Right kidney (tissue), 1 donor: ENCODE measurements around the gene SLC13A4.
A peak's percentile ranks its signal among the peaks of the same experiment; 100 is the strongest.
"Not testable (repeated sequence)": the region's sequence is repeated elsewhere in the genome, so short reads cannot be mapped to it uniquely, and the experiment has no call there.

Experiments
- DNase-seq: peaks from one replicate; pipeline ENCODE4 v3.0.0-alpha.2; 2016

The SLC13A4 gene

DNA sequence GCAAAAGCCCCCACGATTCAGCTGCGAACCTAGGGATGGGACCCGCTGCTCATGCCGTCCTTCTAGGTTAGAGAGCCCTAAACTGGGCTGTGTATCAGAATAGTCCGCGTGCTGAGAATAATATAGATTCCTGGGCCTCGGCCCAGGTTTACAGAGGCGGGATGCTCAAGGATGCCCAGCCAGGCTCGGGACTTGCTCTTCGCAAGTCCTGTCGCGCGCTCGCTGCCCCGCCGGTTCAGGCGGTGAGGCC, 65.9 kb downstream of the SLC13A4 start:
- no peak for DNase-seq

DNA sequence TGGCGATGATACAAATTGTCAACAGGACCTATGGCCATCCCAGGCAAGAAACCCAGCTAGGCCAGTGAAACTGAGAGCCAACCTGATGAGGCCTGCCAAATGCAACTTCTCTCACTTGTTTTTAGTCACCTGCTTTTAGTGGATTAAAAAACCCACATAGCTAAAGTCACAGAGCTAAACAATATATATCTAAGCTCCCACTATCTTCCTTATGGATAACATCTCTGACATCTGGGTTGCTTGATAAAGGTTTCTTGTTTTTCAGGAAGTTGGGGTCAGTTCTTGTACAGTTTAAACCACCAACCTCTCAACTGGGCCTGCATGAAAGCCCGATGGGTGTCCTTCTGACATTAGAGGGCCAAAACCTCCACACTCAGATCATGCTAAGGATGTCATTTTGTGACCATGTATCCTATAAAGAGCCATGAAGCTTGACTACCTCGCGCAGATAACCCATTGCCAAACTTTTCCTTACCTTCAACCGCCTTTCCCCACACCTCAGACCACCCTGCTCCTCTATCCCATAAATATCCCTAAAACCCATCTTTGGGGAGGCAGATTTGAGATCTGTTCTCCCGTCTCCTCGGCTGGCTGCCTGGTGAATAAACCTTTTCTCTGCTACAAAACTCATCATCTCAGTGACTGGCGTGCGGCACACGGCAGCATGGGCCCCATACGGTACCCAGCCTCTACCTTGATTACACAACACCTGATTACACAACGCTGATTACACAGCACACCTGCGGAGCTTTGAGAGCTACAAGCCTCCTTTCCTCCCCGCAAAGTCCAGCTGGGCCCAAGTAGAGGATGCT, 66.5 kb downstream of the SLC13A4 start:
- no peak for DNase-seq

DNA sequence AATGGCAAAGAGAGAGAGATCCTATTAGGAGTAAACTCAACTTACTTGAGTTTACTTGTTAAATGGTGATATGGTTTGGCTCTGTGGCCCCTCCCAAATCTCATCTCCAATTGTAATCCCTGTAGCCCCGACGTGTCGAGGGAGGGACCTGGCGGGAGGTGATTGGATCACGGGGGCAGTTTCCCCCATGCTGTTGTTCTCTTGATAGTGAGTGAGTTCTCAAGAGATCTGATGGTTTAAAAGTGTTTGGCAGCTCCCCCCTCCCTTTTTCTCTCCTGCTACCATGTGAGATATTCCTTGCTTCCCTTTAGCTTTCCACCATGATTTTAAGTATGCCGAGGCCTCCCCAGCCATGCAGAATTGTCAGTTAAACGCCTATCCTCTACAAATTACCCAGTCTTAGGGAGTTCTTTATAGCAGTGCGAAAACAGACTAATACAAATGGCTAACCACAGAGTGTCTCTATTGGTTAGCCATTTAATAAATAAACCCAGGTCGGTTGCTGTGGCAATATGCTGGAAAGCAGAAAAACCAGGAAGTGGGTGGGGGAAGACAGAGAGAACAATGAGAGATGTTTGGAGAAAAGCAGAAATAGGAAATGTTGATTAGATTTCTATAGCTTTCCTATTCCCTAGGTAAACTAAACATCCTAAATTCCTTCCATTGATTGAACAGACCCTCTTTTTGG, 68.7 kb downstream of the SLC13A4 start:
- no peak for DNase-seq

DNA sequence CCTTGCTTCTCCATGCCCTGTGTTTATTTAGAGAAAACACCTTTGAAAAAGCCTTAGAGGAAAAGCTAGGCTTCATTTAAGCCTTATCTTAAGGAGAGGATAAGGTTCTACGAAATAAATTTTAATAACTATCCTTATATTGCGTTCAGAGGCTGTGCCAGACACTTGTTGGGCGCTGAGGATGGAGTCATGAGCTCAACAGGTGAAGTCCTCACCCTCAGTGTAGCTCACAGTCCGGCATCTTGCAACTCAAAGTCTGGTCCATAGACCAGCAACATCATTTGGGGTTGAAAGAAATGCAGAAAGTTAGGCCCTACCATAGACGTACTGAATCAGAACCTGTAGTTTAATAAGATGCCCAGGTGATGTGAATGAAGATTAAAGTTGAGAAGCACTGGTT, 69.4 kb downstream of the SLC13A4 start:
- DNase-seq: no peak

DNA sequence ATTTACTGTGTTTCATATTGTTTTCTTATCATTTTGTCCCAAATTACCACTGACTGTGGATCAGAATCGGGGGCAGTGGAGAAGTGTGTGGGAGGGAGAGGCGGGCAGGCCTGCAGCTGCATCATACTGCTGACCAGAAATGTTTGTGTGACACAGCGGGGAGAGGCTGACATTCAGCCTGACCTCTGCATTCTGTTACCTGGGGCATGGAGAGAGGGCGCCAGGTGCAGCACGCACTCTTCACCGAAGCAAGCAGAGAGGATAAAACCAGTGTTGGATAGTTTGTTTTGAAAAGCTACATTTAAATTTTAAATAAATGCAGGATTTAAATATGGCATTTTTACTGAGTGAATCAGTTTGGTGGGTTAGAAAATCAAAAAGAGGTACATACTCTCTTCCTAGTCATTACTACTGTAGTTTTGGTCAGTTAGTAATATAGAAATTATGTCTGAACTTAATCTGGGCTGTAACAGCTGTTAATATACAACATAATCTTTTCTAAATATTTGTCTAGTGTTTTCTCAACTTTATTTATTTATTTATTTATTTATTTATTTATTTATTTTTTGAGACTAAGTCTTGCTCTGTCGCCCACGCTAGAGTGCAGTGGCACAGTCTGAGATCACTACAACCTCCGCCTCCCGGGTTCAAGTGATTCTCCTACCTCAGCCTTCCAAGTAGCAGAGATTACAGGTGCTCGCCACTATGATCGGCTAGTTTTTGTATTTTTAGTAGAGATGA, 74.5 kb downstream of the SLC13A4 start:
- peak; percentile 47 for DNase-seq

DNA sequence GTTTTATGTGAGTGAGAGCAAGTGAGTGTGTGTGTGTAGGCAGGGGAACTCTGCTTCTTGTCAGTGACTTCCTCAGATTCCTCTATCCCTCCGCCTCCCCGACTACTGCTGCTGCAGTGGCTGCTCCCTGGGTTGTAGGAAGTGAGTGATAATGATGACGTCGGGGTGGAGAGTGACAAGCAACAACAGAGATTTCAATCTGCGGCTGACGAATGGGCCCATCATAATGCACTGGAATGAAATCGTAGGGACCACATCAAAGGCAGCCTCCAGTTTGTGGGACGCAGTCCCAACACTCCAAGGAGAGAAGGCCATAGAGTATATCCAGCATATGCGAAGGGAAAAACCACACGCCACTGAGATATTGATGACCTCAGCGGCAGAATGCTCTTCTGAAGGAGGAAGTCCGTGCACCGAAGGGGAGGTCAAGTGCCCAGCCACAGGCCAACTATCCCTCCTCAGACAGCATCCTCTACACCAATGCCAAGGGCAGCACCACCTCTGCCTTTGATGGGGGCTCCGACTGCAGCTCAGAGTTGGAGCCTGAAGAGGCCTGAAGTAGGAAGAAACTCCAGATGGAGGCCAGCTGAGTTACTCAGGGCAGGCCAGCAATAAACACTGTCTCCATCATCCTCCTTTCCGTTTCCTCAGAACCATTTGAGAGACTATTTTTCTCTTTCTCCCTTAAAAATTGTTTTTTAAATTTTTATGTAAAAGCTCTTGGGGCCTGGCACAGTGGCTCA, 77.0 kb downstream of the SLC13A4 start:
- DNase-seq: no peak

DNA sequence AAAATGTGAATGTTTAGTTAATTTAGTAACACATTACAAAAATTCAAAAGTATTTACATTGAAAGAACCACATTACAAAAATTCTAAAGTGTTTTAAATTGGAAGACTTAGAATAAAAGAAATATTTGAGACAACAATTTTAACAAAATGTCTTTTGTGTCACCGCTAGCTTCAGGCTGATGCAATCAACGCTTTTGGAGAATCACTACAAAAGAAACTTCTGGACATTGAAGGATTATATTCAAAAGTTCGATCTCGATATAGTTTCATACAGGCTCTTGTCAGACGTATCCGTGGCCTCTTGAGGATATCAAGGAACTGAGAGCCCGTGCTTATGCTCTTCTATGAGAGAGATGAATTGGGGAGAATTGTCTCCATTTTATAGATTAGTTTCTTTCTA, 79.8 kb downstream of the SLC13A4 start:
- no peak for DNase-seq

DNA sequence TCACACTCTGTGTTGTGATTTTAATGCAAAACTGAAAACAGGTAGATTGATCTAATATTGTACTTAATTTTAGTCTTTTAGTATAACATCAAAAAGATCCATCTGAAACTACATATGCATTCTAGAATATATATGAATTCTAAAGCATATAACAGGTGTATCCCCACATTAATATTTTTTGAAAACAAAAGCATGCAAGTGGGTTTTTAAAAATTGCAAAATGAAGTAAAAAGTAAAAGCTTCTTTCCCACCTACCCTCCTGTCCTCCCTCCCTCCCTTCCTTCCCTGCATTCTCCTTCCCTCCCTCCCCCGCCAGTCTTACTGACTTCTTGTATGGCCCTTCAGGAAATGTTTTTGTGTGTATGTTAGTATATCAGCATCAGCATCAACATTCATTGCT, 80.2 kb downstream of the SLC13A4 start:
- DNase-seq: no peak

DNA sequence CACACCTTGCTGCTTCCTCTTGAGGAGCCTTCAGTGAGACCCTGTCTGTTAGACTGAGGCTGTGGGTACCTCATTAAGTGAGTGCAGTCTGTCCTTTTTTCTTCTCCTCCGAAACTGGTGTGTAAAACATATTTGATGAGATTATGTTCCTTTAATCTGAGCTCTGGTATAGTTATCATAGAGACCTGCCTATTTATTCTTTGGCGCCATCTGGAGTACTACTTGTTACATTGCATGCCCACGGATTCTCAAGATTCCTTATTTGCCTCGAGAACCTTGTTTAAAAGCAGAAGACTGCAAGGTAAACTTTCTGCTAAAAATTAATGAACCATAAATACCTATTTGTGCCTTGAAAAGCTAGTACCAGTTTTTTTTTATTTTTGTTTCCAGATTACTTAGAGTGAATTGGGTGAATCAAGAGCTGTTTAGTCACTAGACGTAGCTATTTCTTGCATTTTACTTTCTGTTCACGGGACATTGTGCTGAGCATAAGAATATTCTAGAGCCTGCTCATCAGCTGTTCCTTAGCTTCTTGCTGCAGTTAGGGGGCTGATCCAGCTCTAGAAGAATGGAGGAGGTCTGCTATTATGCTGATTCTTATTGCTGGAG, 82.6 kb downstream of the SLC13A4 start:
- DNase-seq: no peak

DNA sequence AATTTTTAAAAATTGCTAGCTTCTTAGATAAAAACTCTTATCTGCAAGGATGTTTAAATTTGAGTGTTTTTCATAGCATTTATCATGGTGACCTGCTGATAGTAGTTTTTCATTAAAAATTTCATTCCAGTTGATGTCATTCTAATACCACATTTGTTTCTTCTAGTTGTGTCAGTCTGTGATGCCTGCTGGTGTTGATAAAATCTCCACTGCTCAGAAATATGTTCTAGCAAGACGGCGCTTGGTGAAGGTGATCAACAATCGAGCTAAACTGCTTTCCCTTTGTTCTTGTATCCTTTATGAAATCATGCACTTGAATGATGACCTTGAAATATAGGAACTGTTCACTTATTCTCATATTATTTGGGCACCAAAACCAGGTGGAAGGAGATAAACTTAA, 83.3 kb downstream of the SLC13A4 start:
- DNase-seq: no peak

DNA sequence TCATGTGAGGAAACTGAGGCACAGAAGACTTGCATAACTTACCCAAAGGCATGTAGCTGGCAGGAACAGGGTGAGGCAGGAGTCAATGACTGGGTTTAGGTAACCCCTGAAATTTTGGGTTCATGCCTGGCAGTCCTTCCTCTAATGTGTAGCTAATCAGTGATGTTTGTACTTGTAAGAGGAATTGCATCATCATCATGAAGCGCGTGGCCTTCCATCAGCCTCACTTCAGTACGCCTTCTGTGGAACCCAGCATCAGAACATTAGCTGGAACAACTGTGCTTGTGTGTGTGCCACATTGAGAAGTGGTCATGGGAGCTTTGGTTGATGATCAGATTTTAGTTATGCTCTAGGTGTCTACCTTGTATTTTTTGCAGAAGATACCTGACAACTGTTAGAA, 83.8 kb downstream of the SLC13A4 start:
- no peak for DNase-seq

DNA sequence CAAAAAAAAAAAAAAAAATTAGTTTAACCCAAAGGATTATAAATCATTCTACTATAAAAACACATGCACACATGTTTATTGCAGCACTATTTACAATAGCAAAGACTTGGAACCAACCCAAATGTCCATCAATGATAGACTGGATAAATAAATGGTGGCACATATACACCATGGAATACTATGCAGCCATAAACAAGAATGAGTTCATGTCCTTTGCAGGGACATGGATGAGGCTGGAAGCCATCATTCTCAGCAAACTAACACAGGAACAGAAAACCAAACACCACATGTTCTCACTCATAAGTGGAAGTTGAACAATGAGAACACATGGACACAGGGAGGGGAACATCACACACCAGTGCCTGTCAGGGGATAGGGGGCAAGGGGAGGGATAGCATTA, 88.3 kb downstream of the SLC13A4 start:
- DNase-seq: not testable (repeated sequence)

DNA sequence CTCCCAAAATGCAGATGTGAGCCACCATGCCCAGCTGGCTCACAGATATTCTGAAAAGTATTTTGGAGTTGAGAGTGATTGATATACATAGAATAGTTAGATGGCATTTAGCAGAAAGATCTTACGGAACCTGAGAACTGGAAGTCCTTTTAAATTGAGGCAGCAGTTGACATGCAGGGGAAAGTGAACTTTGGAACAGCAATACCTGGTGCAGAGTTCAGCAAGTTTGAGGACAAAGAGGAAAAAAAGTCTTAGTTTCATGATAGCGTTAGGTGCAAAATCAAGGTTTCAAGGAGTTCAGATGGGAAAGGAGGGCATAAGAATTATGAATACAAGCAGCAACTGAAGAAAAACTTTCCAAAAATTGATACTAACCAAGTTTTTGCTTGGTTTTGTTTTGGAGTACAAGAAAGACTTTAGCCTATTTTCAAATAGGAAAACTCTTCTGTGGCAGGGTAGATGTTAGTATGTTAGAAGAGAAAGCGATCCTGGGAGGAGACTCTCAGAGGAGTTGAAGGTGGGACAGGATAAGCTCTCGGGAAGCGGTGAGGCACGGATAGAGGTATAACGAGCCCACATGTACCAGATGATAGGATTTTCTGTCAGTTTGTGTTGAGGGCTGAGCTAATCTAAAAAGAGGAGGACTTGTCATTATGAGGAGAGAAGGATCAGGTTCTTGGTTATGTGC, 93.7 kb downstream of the SLC13A4 start:
- DNase-seq: no peak
